NT2/D1 (cell line): ENCODE measurements around the gene TAS2R20.

ENCODE experiments used
- SUZ12 ChIP-seq: IDR thresholded peaks from 2 replicates; pipeline ENCODE4 v1.6.1; 2011; ENCODE audit not compliant: insufficient read length, insufficient read depth; ENCODE audit errors: extremely low read depth
- YY1 ChIP-seq: IDR thresholded peaks from 2 replicates; pipeline ENCODE4 v1.6.1; 2011; ENCODE audit not compliant: insufficient read length, insufficient read depth
- ZNF274 ChIP-seq: IDR thresholded peaks from 2 replicates; pipeline ENCODE4 v1.6.1; 2011; ENCODE audit warnings: mild to moderate bottlenecking, low read depth, low read length

GRCh38 chr12:11016937-11017336, 18.8 kb upstream of the TAS2R20 start:
- TF ChIP-seq YY1, result no peak
- no peak for TF ChIP-seq SUZ12
- TF ChIP-seq ZNF274, result no peak
